ENCODE data around the gene SH2D1B.
A peak's percentile ranks its signal among the peaks of the same experiment; 100 is the strongest.
"Not testable (repeated sequence)": the region's sequence is repeated elsewhere in the genome, so short reads cannot be mapped to it uniquely, and the experiment has no call there.

The SH2D1B gene

DNA sequence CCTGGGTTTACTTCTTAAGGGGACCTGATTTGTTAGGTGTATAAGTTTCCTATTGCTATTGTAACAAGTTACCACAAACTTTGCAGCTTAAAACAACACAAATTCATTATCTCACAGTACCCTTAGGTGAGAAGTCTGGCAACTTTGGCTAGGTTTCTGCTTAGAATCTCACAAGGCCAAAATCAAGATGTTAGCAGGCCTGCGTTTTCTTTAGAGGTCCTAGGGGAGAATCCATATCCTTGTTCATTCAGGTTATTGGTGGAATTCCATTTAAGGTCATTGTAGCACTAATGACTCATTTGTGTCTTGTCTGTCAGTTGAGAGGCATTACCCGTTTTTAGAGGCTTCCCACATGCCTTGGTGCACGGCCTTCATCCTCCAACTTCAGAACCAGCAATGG, 8.2 kb upstream of the SH2D1B start:
- peaks cover 21 to 35% of the 10 kb centered on the region in 2 donors for H3K4me1 ChIP-seq (ENCODE audit: control insufficient read depth in 1 of 2, insufficient read depth in 2 of 2, low read length in 2 of 2)
- H3K36me3 ChIP-seq (ENCODE audit: control insufficient read depth in 1 of 2, insufficient read depth in 2 of 2, low read length in 2 of 2) = no peaks in the 10 kb centered on the region
- H3K9ac ChIP-seq (ENCODE audit: low read depth in 1 of 2, low read length in 2 of 2) = no peak overlapping the region
- H3K9me3 ChIP-seq (ENCODE audit: control insufficient read depth in 1 of 2, low read length in 2 of 2) = peaks cover 0 to 1% of the 10 kb centered on the region in 2 donors
- peak overlapping the region; percentile 14 to 40 for H3K4me3 ChIP-seq (ENCODE audit: low read depth in 1 of 2, low read length in 2 of 2)
- no peaks in the 10 kb centered on the region for H3K27me3 ChIP-seq (ENCODE audit: control insufficient read depth in 1 of 2, insufficient read depth in 2 of 2, low read length in 2 of 2)
- no peak overlapping the region for H3K27ac ChIP-seq (ENCODE audit: low read depth, low read length)

DNA sequence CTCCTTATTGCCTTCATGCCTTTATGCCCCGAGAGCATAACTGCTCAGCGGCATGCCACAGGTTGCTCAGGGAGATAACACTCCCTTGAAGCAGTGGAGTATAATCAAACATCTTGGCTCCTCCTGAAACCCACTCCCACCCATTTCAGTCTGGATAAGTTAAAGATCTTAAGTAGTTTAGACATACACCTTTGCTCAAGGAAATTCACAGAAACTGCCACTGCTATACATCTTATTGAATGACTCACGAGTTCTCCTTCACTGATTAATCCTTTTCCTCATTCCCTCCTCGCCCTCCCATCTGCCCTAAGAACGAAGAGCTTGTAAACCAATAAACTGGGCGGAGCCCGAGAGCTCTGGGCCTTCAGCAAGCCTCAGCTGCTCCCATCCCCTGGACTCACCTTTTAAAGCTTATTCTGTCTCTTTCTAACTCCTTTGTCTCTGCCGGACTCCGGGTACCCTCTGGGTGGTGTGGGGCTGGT, 7.6 kb upstream of the SH2D1B start:
- H3K27ac ChIP-seq (ENCODE audit: low read depth, low read length); H3K27me3 ChIP-seq (ENCODE audit: control insufficient read depth in 1 of 2, insufficient read depth in 2 of 2, low read length in 2 of 2); H3K9me3 ChIP-seq (ENCODE audit: control insufficient read depth in 1 of 2, low read length in 2 of 2); H3K36me3 ChIP-seq (ENCODE audit: control insufficient read depth in 1 of 2, insufficient read depth in 2 of 2, low read length in 2 of 2); H3K9ac ChIP-seq (ENCODE audit: low read depth in 1 of 2, low read length in 2 of 2): not testable (repeated sequence)
- H3K4me1 ChIP-seq (ENCODE audit: control insufficient read depth in 1 of 2, insufficient read depth in 2 of 2, low read length in 2 of 2) = peaks cover 21 to 35% of the 10 kb centered on the region in 2 donors
- peak overlapping the region; percentile 14 to 40 for H3K4me3 ChIP-seq (ENCODE audit: low read depth in 1 of 2, low read length in 2 of 2)

DNA sequence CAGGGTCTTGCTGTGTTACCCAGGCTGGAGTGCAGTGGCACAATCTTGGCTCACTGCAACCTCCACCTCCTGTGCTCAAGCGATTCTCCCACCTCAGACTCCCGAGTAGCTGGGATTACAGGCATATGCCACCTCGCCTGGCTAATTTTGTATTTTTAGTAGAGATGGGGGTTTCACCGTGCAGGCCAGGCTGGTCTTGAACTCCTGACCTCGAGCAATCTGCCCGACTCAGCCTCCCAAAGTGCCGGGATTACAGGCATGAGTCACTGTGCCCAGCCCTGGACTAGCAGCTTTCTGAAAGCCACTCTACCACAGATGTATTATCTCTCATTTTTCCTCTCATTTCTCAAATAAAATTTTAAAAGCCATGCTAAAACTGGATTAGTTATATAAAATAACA, 6.6 kb upstream of the SH2D1B start:
- H3K27ac ChIP-seq (ENCODE audit: low read depth, low read length); H3K9me3 ChIP-seq (ENCODE audit: control insufficient read depth in 1 of 2, low read length in 2 of 2): not testable (repeated sequence)

DNA sequence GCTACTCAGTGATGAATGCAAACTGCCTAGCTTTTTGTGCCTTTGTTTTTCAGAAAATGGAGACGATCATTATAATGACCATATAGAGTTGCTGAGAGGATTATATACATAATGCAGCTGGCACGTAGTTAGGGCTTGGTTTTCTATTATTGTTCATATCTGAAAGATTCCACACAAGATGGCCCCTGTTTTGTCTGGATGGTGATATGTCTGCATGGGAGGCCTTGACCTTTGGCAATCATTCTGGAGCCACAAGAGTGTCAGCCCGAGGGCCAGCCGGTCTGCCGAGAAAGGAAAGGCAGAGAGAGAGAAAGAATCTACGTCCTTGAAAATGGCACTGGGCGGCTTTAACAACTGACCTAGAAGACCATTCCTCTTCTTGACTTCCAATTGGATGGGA, 5.7 kb upstream of the SH2D1B start:
- no peak overlapping the region for H3K4me3 ChIP-seq (ENCODE audit: low read depth in 1 of 2, low read length in 2 of 2)
- H3K4me1 ChIP-seq (ENCODE audit: control insufficient read depth in 1 of 2, insufficient read depth in 2 of 2, low read length in 2 of 2) = peaks cover 21 to 34% of the 10 kb centered on the region in 2 donors
- no peaks in the 10 kb centered on the region for H3K27me3 ChIP-seq (ENCODE audit: control insufficient read depth in 1 of 2, insufficient read depth in 2 of 2, low read length in 2 of 2)

More for the DNA sequence above, 6.6 kb upstream of the SH2D1B start:
- H3K36me3 ChIP-seq (ENCODE audit: control insufficient read depth in 1 of 2, insufficient read depth in 2 of 2, low read length in 2 of 2); H3K9ac ChIP-seq (ENCODE audit: low read depth in 1 of 2, low read length in 2 of 2); H3K4me3 ChIP-seq (ENCODE audit: low read depth in 1 of 2, low read length in 2 of 2); H3K27me3 ChIP-seq (ENCODE audit: control insufficient read depth in 1 of 2, insufficient read depth in 2 of 2, low read length in 2 of 2): not testable (repeated sequence)
- peaks cover 21 to 35% of the 10 kb centered on the region in 2 donors for H3K4me1 ChIP-seq (ENCODE audit: control insufficient read depth in 1 of 2, insufficient read depth in 2 of 2, low read length in 2 of 2)

DNA sequence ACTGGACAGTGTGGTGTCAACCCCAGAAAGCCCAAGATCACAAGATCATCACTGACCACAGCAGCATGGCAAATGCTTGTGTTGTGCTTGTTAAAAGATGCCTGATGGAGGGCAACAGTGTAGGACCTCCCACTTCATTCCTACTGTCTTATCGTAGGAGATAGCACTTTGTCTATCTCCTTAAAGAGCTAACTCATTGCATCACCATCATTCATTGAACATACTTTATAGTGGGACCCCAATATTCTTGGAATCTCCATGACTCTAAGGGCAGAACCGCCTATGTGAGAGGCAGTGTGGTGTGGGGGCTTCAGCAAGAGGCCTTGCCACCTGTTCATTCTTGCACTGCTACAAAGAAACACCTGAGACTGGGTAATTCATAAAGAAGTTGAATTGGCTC, 5.0 kb upstream of the SH2D1B start:
- Histone ChIP-seq H3K27me3 (ENCODE audit: control insufficient read depth in 1 of 2, insufficient read depth in 2 of 2, low read length in 2 of 2) (no peaks in the 10 kb centered on the region), H3K9ac (ENCODE audit: low read depth in 1 of 2, low read length in 2 of 2) (no peak overlapping the region), H3K4me3 (ENCODE audit: low read depth in 1 of 2, low read length in 2 of 2) (no peak overlapping the region), H3K27ac (ENCODE audit: low read depth, low read length) (no peak overlapping the region), H3K4me1 (ENCODE audit: control insufficient read depth in 1 of 2, insufficient read depth in 2 of 2, low read length in 2 of 2) (peaks cover 19 to 26% of the 10 kb centered on the region in 2 donors), H3K36me3 (ENCODE audit: control insufficient read depth in 1 of 2, insufficient read depth in 2 of 2, low read length in 2 of 2) (no peaks in the 10 kb centered on the region), H3K9me3 (ENCODE audit: control insufficient read depth in 1 of 2, low read length in 2 of 2) (peaks cover 0 to 3% of the 10 kb centered on the region in 2 donors)

More for the DNA sequence above, 5.7 kb upstream of the SH2D1B start:
- H3K9me3 ChIP-seq (ENCODE audit: control insufficient read depth in 1 of 2, low read length in 2 of 2) = peaks cover 0 to 3% of the 10 kb centered on the region in 2 donors
- H3K9ac ChIP-seq (ENCODE audit: low read depth in 1 of 2, low read length in 2 of 2) = no peak overlapping the region
- no peak overlapping the region for H3K27ac ChIP-seq (ENCODE audit: low read depth, low read length)
- no peaks in the 10 kb centered on the region for H3K36me3 ChIP-seq (ENCODE audit: control insufficient read depth in 1 of 2, insufficient read depth in 2 of 2, low read length in 2 of 2)

DNA sequence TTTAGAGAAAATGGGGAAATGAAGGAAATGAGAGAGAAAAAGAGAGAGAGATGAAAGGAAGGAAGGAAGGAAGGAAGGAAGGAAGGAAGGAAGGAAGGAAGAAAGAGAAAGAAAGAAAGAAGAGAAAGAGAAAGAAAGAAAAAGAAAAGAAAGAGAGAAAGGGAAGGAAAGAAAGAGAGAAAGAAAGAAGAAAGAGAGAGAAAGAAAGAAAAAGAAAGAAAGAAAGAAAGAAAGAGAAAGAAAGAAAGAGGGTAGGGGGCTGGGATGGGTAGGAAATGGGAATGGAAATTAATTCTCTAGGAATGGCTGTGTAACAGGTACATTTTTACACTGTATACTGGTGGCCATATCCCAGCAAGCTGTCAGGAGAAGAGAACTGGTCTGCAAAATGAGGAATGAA, 4.3 kb upstream of the SH2D1B start:
- H3K27ac ChIP-seq (ENCODE audit: low read depth, low read length) = no peak overlapping the region
- H3K27me3 ChIP-seq (ENCODE audit: control insufficient read depth in 1 of 2, insufficient read depth in 2 of 2, low read length in 2 of 2) = no peaks in the 10 kb centered on the region
- no peaks in the 10 kb centered on the region for H3K36me3 ChIP-seq (ENCODE audit: control insufficient read depth in 1 of 2, insufficient read depth in 2 of 2, low read length in 2 of 2)
- no peak overlapping the region for H3K4me3 ChIP-seq (ENCODE audit: low read depth in 1 of 2, low read length in 2 of 2)
- H3K9me3 ChIP-seq (ENCODE audit: control insufficient read depth in 1 of 2, low read length in 2 of 2) = peaks cover 0 to 3% of the 10 kb centered on the region in 2 donors
- H3K4me1 ChIP-seq (ENCODE audit: control insufficient read depth in 1 of 2, insufficient read depth in 2 of 2, low read length in 2 of 2) = peaks cover 13 to 19% of the 10 kb centered on the region in 2 donors
- no peak overlapping the region for H3K9ac ChIP-seq (ENCODE audit: low read depth in 1 of 2, low read length in 2 of 2)

DNA sequence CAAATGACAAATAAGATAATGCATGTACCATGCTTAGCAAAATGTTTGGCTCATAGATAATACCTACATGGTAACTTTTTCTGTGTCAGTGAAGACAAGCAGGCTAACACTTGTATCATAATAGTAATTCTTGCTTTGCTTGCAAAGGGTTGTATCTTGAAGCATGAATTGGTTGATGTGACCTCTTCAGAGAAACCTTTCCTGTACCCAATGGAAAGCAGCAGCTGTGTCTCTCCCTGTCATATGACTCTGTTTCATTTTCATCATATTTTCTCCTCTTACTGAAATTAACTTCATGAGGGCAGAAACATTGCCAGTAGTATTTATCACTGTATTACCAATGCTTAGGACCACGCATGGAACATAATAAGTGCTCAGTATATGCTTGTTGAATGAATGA, 4.4 kb downstream of the SH2D1B start:
- no peaks in the 10 kb centered on the region for H3K9me3 ChIP-seq (ENCODE audit: control insufficient read depth in 1 of 2, low read length in 2 of 2)
- H3K36me3 ChIP-seq (ENCODE audit: control insufficient read depth in 1 of 2, insufficient read depth in 2 of 2, low read length in 2 of 2) = no peaks in the 10 kb centered on the region
- no peak overlapping the region for H3K4me3 ChIP-seq (ENCODE audit: low read depth in 1 of 2, low read length in 2 of 2)
- no peak overlapping the region for H3K9ac ChIP-seq (ENCODE audit: low read depth in 1 of 2, low read length in 2 of 2)
- no peaks in the 10 kb centered on the region for H3K27me3 ChIP-seq (ENCODE audit: control insufficient read depth in 1 of 2, insufficient read depth in 2 of 2, low read length in 2 of 2)
- no peak overlapping the region for H3K27ac ChIP-seq (ENCODE audit: low read depth, low read length)
- no peaks in the 10 kb centered on the region for H3K4me1 ChIP-seq (ENCODE audit: control insufficient read depth in 1 of 2, insufficient read depth in 2 of 2, low read length in 2 of 2)

DNA sequence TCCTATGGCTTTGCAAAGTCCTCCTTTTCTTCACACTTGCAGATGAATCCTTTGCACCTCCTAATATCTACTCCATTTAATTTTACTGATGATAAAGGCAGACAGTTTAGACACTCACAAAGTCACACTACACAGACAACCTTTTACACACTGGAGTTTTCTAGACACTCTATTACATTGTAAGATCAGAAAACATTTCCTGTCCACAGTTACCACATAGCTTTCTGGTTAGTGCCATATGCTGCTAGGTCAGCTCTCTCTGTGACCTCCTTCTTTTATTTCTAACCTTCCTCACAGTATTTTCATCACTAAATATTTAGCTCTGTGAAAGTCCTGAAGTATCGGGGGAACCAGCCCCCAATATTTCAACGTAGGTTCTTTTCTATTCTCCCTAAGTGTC, 5.1 kb downstream of the SH2D1B start:
- H3K9ac ChIP-seq (ENCODE audit: low read depth in 1 of 2, low read length in 2 of 2) = no peak overlapping the region
- no peaks in the 10 kb centered on the region for H3K36me3 ChIP-seq (ENCODE audit: control insufficient read depth in 1 of 2, insufficient read depth in 2 of 2, low read length in 2 of 2)
- H3K27me3 ChIP-seq (ENCODE audit: control insufficient read depth in 1 of 2, insufficient read depth in 2 of 2, low read length in 2 of 2) = no peaks in the 10 kb centered on the region
- H3K4me3 ChIP-seq (ENCODE audit: low read depth in 1 of 2, low read length in 2 of 2) = no peak overlapping the region
- H3K27ac ChIP-seq (ENCODE audit: low read depth, low read length) = no peak overlapping the region
- H3K4me1 ChIP-seq (ENCODE audit: control insufficient read depth in 1 of 2, insufficient read depth in 2 of 2, low read length in 2 of 2) = no peaks in the 10 kb centered on the region
- no peaks in the 10 kb centered on the region for H3K9me3 ChIP-seq (ENCODE audit: control insufficient read depth in 1 of 2, low read length in 2 of 2)

DNA sequence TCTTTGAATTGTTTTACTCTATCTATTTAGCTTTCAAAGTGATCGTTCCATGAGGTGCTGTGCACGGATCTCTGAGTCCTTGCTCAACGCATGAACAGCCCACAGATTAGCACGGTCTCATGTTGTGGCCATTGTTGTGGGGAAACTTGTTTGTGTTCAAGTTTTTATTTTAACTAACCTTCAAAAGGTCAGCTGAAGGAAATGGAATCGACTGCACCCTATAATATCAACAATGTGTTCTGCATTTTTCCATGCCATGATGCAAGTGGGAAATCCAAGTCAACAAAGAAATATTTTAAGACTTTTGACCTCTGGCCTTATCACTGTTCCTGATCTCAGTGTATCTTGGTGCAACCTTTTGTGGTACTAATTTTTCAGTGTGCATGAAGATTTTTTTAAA, 6.1 kb downstream of the SH2D1B start:
- H3K36me3 ChIP-seq (ENCODE audit: control insufficient read depth in 1 of 2, insufficient read depth in 2 of 2, low read length in 2 of 2) = no peaks in the 10 kb centered on the region
- no peaks in the 10 kb centered on the region for H3K9me3 ChIP-seq (ENCODE audit: control insufficient read depth in 1 of 2, low read length in 2 of 2)
- no peaks in the 10 kb centered on the region for H3K27me3 ChIP-seq (ENCODE audit: control insufficient read depth in 1 of 2, insufficient read depth in 2 of 2, low read length in 2 of 2)
- H3K4me3 ChIP-seq (ENCODE audit: low read depth in 1 of 2, low read length in 2 of 2) = no peak overlapping the region
- H3K4me1 ChIP-seq (ENCODE audit: control insufficient read depth in 1 of 2, insufficient read depth in 2 of 2, low read length in 2 of 2) = no peaks in the 10 kb centered on the region
- H3K9ac ChIP-seq (ENCODE audit: low read depth in 1 of 2, low read length in 2 of 2) = no peak overlapping the region
- H3K27ac ChIP-seq (ENCODE audit: low read depth, low read length) = no peak overlapping the region

DNA sequence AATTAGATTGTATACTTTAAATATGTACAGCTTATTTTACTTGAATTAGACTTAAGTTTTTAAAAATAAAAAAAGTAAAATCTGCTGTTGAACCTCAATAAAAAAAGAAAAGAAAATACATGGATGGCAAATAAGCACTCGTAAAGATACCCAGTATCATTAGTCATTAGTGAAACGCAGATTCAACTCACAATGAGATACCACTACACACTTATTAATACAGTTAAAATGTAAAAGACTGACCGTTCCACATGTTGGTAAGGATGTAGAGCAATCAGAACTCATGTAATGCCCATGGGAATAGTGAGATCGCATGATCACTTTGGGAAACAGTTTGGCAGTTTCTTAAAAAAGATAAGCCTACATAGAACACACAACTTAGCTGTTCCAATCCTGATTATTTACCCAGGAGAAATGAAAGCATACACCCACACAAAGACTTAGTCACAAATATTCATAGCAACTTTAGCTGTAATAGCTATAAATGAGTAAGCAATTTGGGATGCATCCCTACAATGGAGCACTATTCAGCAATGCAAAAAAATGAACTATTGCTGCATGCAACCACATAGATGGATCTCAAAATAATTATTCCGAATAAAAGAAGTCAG, 7.3 kb downstream of the SH2D1B start:
- no peaks in the 10 kb centered on the region for H3K4me1 ChIP-seq (ENCODE audit: control insufficient read depth in 1 of 2, insufficient read depth in 2 of 2, low read length in 2 of 2)
- no peak overlapping the region for H3K4me3 ChIP-seq (ENCODE audit: low read depth in 1 of 2, low read length in 2 of 2)
- H3K27ac ChIP-seq (ENCODE audit: low read depth, low read length) = no peak overlapping the region
- no peaks in the 10 kb centered on the region for H3K27me3 ChIP-seq (ENCODE audit: control insufficient read depth in 1 of 2, insufficient read depth in 2 of 2, low read length in 2 of 2)
- H3K36me3 ChIP-seq (ENCODE audit: control insufficient read depth in 1 of 2, insufficient read depth in 2 of 2, low read length in 2 of 2) = no peaks in the 10 kb centered on the region
- H3K9me3 ChIP-seq (ENCODE audit: control insufficient read depth in 1 of 2, low read length in 2 of 2) = no peaks in the 10 kb centered on the region
- no peak overlapping the region for H3K9ac ChIP-seq (ENCODE audit: low read depth in 1 of 2, low read length in 2 of 2)

All from duodenal mucosa (tissue), 2 donors.